H1 (cell line): ENCODE results near the gene ANKRD24. TPM values are rescaled to one million over a fixed set of nuclear protein-coding genes. Genes with fewer than 3 reads are reported as not detected.

Experiments
- CTCF ChIA-PET: fragments of 300-600 bp; sonication (Branson Sonifier 250); formaldehyde crosslinking; loops from one replicate; lab custom pipeline; 2021; ENCODE audit not compliant: partially characterized antibody; lab: Charles Lee
- POLR2A ChIA-PET: fragments of 300-600 bp; sonication (Branson Sonifier 250); formaldehyde crosslinking; loops from one replicate; lab custom pipeline; 2021; ENCODE audit warnings: inconsistent platforms; ENCODE audit not compliant: partially characterized antibody; lab: Charles Lee
- DNase-seq, 2 experiments: peaks; one replicate each; pipeline versions ENCODE4 v3.0.0 to v3.0.0-alpha.2; 2010 to 2022; ENCODE audit warnings: low spot score in 2 of 2, low read depth in 1 of 2, mixed read lengths in 1 of 2
- FAIRE-seq: peaks from 2 replicates; lab custom pipeline; 2011; peaks lifted over from hg19 to GRCh38; lab: Jason Lieb, UNC
- H2AFZ ChIP-seq: 2 replicates; pipeline ENCODE4 v1.8.1; 2012; ENCODE audit warnings: low read length, inconsistent platforms
- H2AK5ac ChIP-seq: 2 replicates; pipeline ENCODE4 v1.6.1; 2013; ENCODE audit warnings: low read depth, low read length
- H2BK120ac ChIP-seq: replicated peaks from 2 replicates; pipeline ENCODE3; 2013; ENCODE audit warnings: low read depth, low read length, inconsistent platforms
- H2BK12ac ChIP-seq: 2 replicates; pipeline ENCODE4 v1.6.1; 2013; ENCODE audit warnings: low read depth, low read length
- H2BK15ac ChIP-seq: 2 replicates; pipeline ENCODE4 v1.6.1; 2013; ENCODE audit warnings: low read length
- H2BK20ac ChIP-seq: 2 replicates; pipeline ENCODE4 v1.6.1; 2013; ENCODE audit warnings: low read length
- H2BK5ac ChIP-seq: 2 replicates; pipeline ENCODE4 v1.6.1; 2013; ENCODE audit warnings: low read depth, low read length
- H3K14ac ChIP-seq: 2 replicates; pipeline ENCODE4 v1.6.1; 2013; ENCODE audit warnings: inconsistent platforms; ENCODE audit not compliant: insufficient read length
- H3K18ac ChIP-seq: 2 replicates; pipeline ENCODE4 v1.6.1; 2013; ENCODE audit warnings: low read length; ENCODE audit errors: extremely low read depth
- H3K23ac ChIP-seq: 2 replicates; pipeline ENCODE4 v1.6.1; 2013; ENCODE audit warnings: inconsistent platforms; ENCODE audit not compliant: insufficient read length
- H3K23me2 ChIP-seq: 2 replicates; pipeline ENCODE4 v1.6.1; 2013; ENCODE audit warnings: low read depth, low read length
- H3K27ac ChIP-seq: 2 replicates; pipeline ENCODE4 v1.6.1; 2011; ENCODE audit warnings: low read depth, low read length, inconsistent platforms
- H3K27me3 ChIP-seq, 4 experiments: replicated peaks in 1 of 4; 1 replicate in 1 of 4; 2 replicates in 3 of 4; pipeline versions ENCODE4 v1.6.1 to v1.8.1; 2011 to 2013; ENCODE audit warnings: low read length in 3 of 4, mild to moderate bottlenecking in 3 of 4, inconsistent platforms in 2 of 4, mixed read lengths in 2 of 4, moderate library complexity in 1 of 4; ENCODE audit not compliant: control insufficient read depth in 3 of 4, insufficient read depth in 3 of 4; ENCODE audit errors: extremely low read depth in 1 of 4
- H3K36me3 ChIP-seq, 4 experiments: 2 replicates each; pipeline versions ENCODE4 v1.6.1 to v1.8.1; 2011 to 2013; ENCODE audit warnings: mild to moderate bottlenecking in 4 of 4, low read length in 3 of 4, moderate library complexity in 2 of 4, control low read depth in 1 of 4, inconsistent platforms in 1 of 4; ENCODE audit not compliant: insufficient read depth in 4 of 4, control insufficient read depth in 2 of 4
- H3K4ac ChIP-seq: replicated peaks from 2 replicates; pipeline ENCODE3; 2013; ENCODE audit warnings: low read length, low read depth, mixed read lengths, inconsistent platforms; ENCODE audit not compliant: insufficient read length
- H3K4me1 ChIP-seq, 4 experiments: replicated peaks in 1 of 4; 1 replicate in 1 of 4; 2 replicates in 3 of 4; pipeline versions ENCODE4 v1.6.1 to v1.8.1; 2011 to 2013; ENCODE audit warnings: low read length in 3 of 4, inconsistent platforms in 2 of 4, mixed read lengths in 1 of 4; ENCODE audit not compliant: insufficient read depth in 4 of 4, control insufficient read depth in 3 of 4
- H3K4me2 ChIP-seq, 2 experiments: 2 replicates each; pipeline versions ENCODE4 v1.6.1 to v1.8.1; 2011 to 2013; ENCODE audit warnings: low read depth in 2 of 2, low read length in 2 of 2, control low read depth in 1 of 2, inconsistent platforms in 1 of 2, mild to moderate bottlenecking in 1 of 2; ENCODE audit not compliant: insufficient read depth in 1 of 2
- H3K4me3 ChIP-seq, 4 experiments: fragments of 200-600, 300-600 bp in 1 of 4; sonication (generic), shearing (Covaris generic), sonication (Bioruptor Twin) in 1 of 4; 2 replicates each; pipeline versions ENCODE4 v1.5.1 to v1.8.1; 2011 to 2016; ENCODE audit warnings: low read length in 4 of 4, low read depth in 3 of 4, control low read depth in 2 of 4, inconsistent platforms in 2 of 4, mild to moderate bottlenecking in 2 of 4, mixed read lengths in 1 of 4, moderate library complexity in 1 of 4; ENCODE audit not compliant: insufficient read depth in 2 of 4; ENCODE audit errors: extremely low read depth in 1 of 4
- H3K56ac ChIP-seq: replicated peaks from 2 replicates; pipeline ENCODE3; 2013; ENCODE audit warnings: low read depth, mild to moderate bottlenecking, mixed read lengths, low read length, inconsistent platforms; ENCODE audit not compliant: insufficient read length
- H3K79me1 ChIP-seq: 2 replicates; pipeline ENCODE4 v1.6.1; 2013; ENCODE audit warnings: low read depth, low read length, control low read depth
- H3K79me2 ChIP-seq, 2 experiments: 2 replicates each; pipeline versions ENCODE4 v1.6.1 to v1.8.1; 2012 to 2013; ENCODE audit warnings: low read length in 2 of 2, mild to moderate bottlenecking in 2 of 2, inconsistent platforms in 1 of 2; ENCODE audit not compliant: insufficient read depth in 2 of 2, control insufficient read depth in 1 of 2
- H3K9ac ChIP-seq, 4 experiments: replicated peaks in 1 of 4; 1 replicate in 1 of 4; 2 replicates in 3 of 4; pipeline versions ENCODE4 v1.6.1 to v1.8.1; 2011 to 2013; ENCODE audit warnings: low read depth in 3 of 4, low read length in 3 of 4, control low read depth in 2 of 4, mild to moderate bottlenecking in 2 of 4, moderate library complexity in 2 of 4, inconsistent platforms in 1 of 4; ENCODE audit errors: extremely low read depth in 1 of 4
- H3K9me3 ChIP-seq, 2 experiments: 2 replicates each; pipeline versions ENCODE4 v1.6.1 to v1.8.1; 2012 to 2013; ENCODE audit warnings: mild to moderate bottlenecking in 2 of 2, moderate library complexity in 2 of 2, control low read depth in 1 of 2, inconsistent platforms in 1 of 2, low read depth in 1 of 2, low read length in 1 of 2, mixed read lengths in 1 of 2; ENCODE audit not compliant: insufficient read depth in 2 of 2
- H4K20me1 ChIP-seq, 2 experiments: replicated peaks in 1 of 2; 2 replicates each; pipeline versions ENCODE3 to v1.8.1; 2011 to 2013; ENCODE audit warnings: inconsistent platforms in 2 of 2, low read length in 2 of 2, mild to moderate bottlenecking in 1 of 2; ENCODE audit not compliant: insufficient read depth in 2 of 2, control insufficient read depth in 1 of 2
- H4K5ac ChIP-seq: 2 replicates; pipeline ENCODE4 v1.6.1; 2013; ENCODE audit warnings: low read length, low read depth, mixed read lengths, inconsistent platforms; ENCODE audit not compliant: insufficient read length
- H4K8ac ChIP-seq: 2 replicates; pipeline ENCODE4 v1.8.0; 2013; ENCODE audit warnings: mild to moderate bottlenecking, moderate library complexity, low read length, inconsistent platforms; ENCODE audit not compliant: insufficient read depth; ENCODE audit errors: extremely low read depth
- H4K91ac ChIP-seq: replicated peaks from 2 replicates; pipeline ENCODE3; 2013; ENCODE audit warnings: low read length, mixed read lengths, inconsistent platforms; ENCODE audit not compliant: insufficient read length
- TBP ChIP-seq: IDR thresholded peaks from 2 replicates; pipeline ENCODE4 v1.6.1; 2011; ENCODE audit warnings: low read depth, low read length, improper control_type of control experiment
- WGBS, 2 experiments: shearing (Covaris generic) in 1 of 2; methylation state at CpG; one replicate each; pipeline versions ENCODE4 v1.1.6 to v1.1.7; 2013 to 2015; ENCODE audit warnings: low lambda C conversion rate in 2 of 2, mixed read lengths in 2 of 2, inconsistent platforms in 1 of 2, low coverage in 1 of 2, missing lambda C conversion rate in 1 of 2; ENCODE audit not compliant: insufficient replicate concordance in 2 of 2, insufficient coverage in 1 of 2, insufficient read length in 1 of 2; ENCODE audit errors: extremely low coverage in 1 of 2, missing lambda C conversion rate in 1 of 2; 5-methylcytosine and 5-hydroxymethylcytosine counted together
- polyA plus RNA-seq, 7 experiments: library from polyadenylated mRNA; depleted of rRNA in 3 of 7; stranded (reverse) in 5 of 7; unstranded in 2 of 7; fragments of >200 nt in 5 of 7; fragments of 200-250 nt in 2 of 7; gene quantifications; 1 replicate in 5 of 7; 2 replicates in 1 of 7; 4 replicates in 1 of 7; pipeline versions ENCODE4 v1.2.1 to v1.2.3, GENCODE V29; 2011 to 2013; ENCODE audit warnings: missing spikeins in 2 of 7, mixed read lengths in 2 of 7
- total RNA-seq: library from RNA; stranded (reverse); fragmentation: NEBNext Ultra II Directional; extraction: Animal tissue kit (Norgen Biotek cat#: 25700); gene quantifications from 2 replicates; pipeline ENCODE4 v1.2.1, GENCODE V29; 2021

ANKRD24 gene
- total and polyA plus RNA-seq, 2 of the 8 experiments (the other 6 are each of a cell fraction or from before 2014, with no cell fraction given): 7.6 to 14.1 TPM

GRCh38 chr19:4234142-4234861, 51.8 kb downstream of the ANKRD24 start:
- H4K8ac ChIP-seq: no peak overlapping the region
- H3K36me3 ChIP-seq: no peaks in the 10 kb centered on the region
- H2BK5ac ChIP-seq: no peak overlapping the region
- H4K91ac ChIP-seq: no peak overlapping the region
- H3K56ac ChIP-seq: no peak overlapping the region
- no peak overlapping the region for H2AFZ ChIP-seq
- no peak overlapping the region for H2BK120ac ChIP-seq
- H3K27ac ChIP-seq: no peak overlapping the region
- DNase-seq: no peak
- H3K23ac ChIP-seq: no peak overlapping the region
- TF ChIP-seq TBP: no peak
- H2BK15ac ChIP-seq: no peak overlapping the region
- no peak overlapping the region for H3K14ac ChIP-seq
- no peak for FAIRE-seq
- no peaks in the 10 kb centered on the region for H3K79me1 ChIP-seq
- no peaks in the 10 kb centered on the region for H3K23me2 ChIP-seq
- H3K4me1 ChIP-seq: peaks cover 0 to 4% (median 1%) of the 10 kb centered on the region in 4 experiments; a peak in 2 of 7 replicates
- POLR2A ChIA-PET: interaction anchor here (1.3 to 1.9 kb wide), 3 partner anchors 13 to 14 kb away, joined by 3 to 8 read pairs (median 4); partner anchors contain the start of gene YJU2
- H3K9me3 ChIP-seq: no peaks in the 10 kb centered on the region
- no peak overlapping the region for H2BK20ac ChIP-seq
- 85% methylated on average over 21 of the region's 21 CpGs; no CpG with 5 or more reads in 1 of the 2 experiments for WGBS, 2 experiments
- no peaks in the 10 kb centered on the region for H3K27me3 ChIP-seq
- no peak overlapping the region for H3K18ac ChIP-seq
- H2BK12ac ChIP-seq: no peak overlapping the region
- H4K5ac ChIP-seq: no peak overlapping the region
- no peak overlapping the region for H3K4me2 ChIP-seq
- H3K4ac ChIP-seq: peak overlapping the region; percentile 53
- no peak overlapping the region for H3K9ac ChIP-seq
- H4K20me1 ChIP-seq: no peaks in the 10 kb centered on the region
- H3K4me3 ChIP-seq: no peak overlapping the region
- no peak overlapping the region for H2AK5ac ChIP-seq
- CTCF ChIA-PET: interaction anchor here (0.7 to 4.4 kb wide), 19 partner anchors 9 to 124 kb away, joined by 3 to 25 read pairs (median 4); partner anchors contain the start of gene YJU2
- no peaks in the 10 kb centered on the region for H3K79me2 ChIP-seq
